CD4-positive, alpha-beta T cell (primary cell): ENCODE results near the gene SLCO4A1. TPM values are rescaled to one million over a fixed set of nuclear protein-coding genes. Genes with fewer than 3 reads are reported as not detected.

Experiments used
- ATAC-seq: fragments of 200-7000 bp; cut with Tn5 transposase; one replicate; pipeline ENCODE4 v1.10.0; 2022; ENCODE audit warnings: mild to moderate bottlenecking; ENCODE audit not compliant: poor library complexity
- CTCF ChIA-PET: fragments of 350-600 bp; sonication (Branson Sonifier 250); formaldehyde crosslinking; loops from one replicate; lab custom pipeline; 2021; ENCODE audit warnings: antibody characterized with exemption, inconsistent platforms; lab: Charles Lee
- POLR2A ChIA-PET: fragments of 350-600 bp; sonication (Branson Sonifier 250); formaldehyde crosslinking; loops from one replicate; lab custom pipeline; 2021; ENCODE audit warnings: antibody characterized with exemption, inconsistent platforms; lab: Charles Lee
- DNase-seq, 14 experiments: peaks; one replicate each; pipeline ENCODE4 v3.0.0-alpha.2; 2013 to 2020; ENCODE audit warnings: mixed read lengths in 2 of 14
- H3K27ac ChIP-seq, 2 donors: one replicate each; pipeline versions ENCODE4 v1.5.1 to v1.7.0; 2013; ENCODE audit warnings: low read length in 2 of 2, low read depth in 1 of 2, mild to moderate bottlenecking in 1 of 2
- H3K27me3 ChIP-seq, 2 experiments: 1 replicate in 1 of 2; 2 replicates in 1 of 2; pipeline versions ENCODE4 v1.6.1 to v1.7.0; 2013; ENCODE audit warnings: low read length in 2 of 2, control low read depth in 1 of 2, mild to moderate bottlenecking in 1 of 2, moderate library complexity in 1 of 2; ENCODE audit not compliant: insufficient read depth in 2 of 2, control insufficient read depth in 1 of 2
- H3K36me3 ChIP-seq: one replicate; pipeline ENCODE4 v1.6.1; 2013; ENCODE audit warnings: low read length, control low read depth; ENCODE audit not compliant: insufficient read depth
- H3K4me1 ChIP-seq: one replicate; pipeline ENCODE4 v1.6.1; 2013; ENCODE audit warnings: low read length, control low read depth; ENCODE audit not compliant: insufficient read depth
- H3K4me3 ChIP-seq: one replicate; pipeline ENCODE4 v1.5.1; 2013; ENCODE audit warnings: mild to moderate bottlenecking, low read length, moderate library complexity
- H3K9me3 ChIP-seq, 2 experiments: 1 replicate in 1 of 2; 2 replicates in 1 of 2; pipeline versions ENCODE4 v1.6.1 to v1.7.0; 2013; ENCODE audit warnings: low read length in 2 of 2, mild to moderate bottlenecking in 2 of 2, control low read depth in 1 of 2, moderate library complexity in 1 of 2; ENCODE audit not compliant: control insufficient read depth in 1 of 2, insufficient read depth in 1 of 2
- H3K27ac Mint-ChIP-seq: one replicate; pipeline ENCODE4 v1.8.0; 2020; ENCODE audit warnings: mixed read lengths
- H3K27me3 Mint-ChIP-seq: one replicate; pipeline ENCODE4 v1.8.0; 2021; ENCODE audit warnings: mixed read lengths
- H3K36me3 Mint-ChIP-seq: one replicate; pipeline ENCODE4 v1.8.0; 2021; ENCODE audit warnings: low read depth, mixed read lengths
- H3K4me1 Mint-ChIP-seq: one replicate; pipeline ENCODE4 v1.8.0; 2021; ENCODE audit warnings: low read depth, mixed read lengths
- H3K4me3 Mint-ChIP-seq: one replicate; pipeline ENCODE4 v1.8.0; 2020; ENCODE audit warnings: mild to moderate bottlenecking, mixed read lengths
- H3K9me3 Mint-ChIP-seq: one replicate; pipeline ENCODE4 v1.8.0; 2020; ENCODE audit warnings: mixed read lengths
- CTCF ChIP-seq: fragments of 200-600 bp; IDR thresholded peaks from one replicate; pipeline ENCODE4 v1.8.0; 2022; ENCODE audit warnings: antibody characterized with exemption, mild to moderate bottlenecking
- intact Hi-C, 2 experiments: fragments of 100-400 bp; cut with DNase I in 1 of 2; cut with micrococcal nuclease in 1 of 2; formaldehyde crosslinking; loops; one replicate each; pipeline versions ENCODE4 v1.15.1 to v1.9.0; 2023 to 2025; cut with DNase I, micrococcal nuclease
- total RNA-seq, 174 experiments: library from RNA in 2 of 174; stranded (reverse) in 2 of 174; gene quantifications; one replicate each; pipeline ENCODE4 v1.2.3 and lab custom pipeline; 2021 to 2026

SLCO4A1 gene
- total RNA-seq, 2 experiments from 2014 or later, result 2.3 to 2.5 TPM

- Histone ChIP-seq H3K4me1 (peaks cover 27% of the 10 kb centered on the region), H3K4me3 (no peak overlapping the region), H3K27me3 (no peaks in the 10 kb centered on the region), H3K36me3 (no peaks in the 10 kb centered on the region), H3K9me3 (peaks cover 0 to 4% of the 10 kb centered on the region in 2 experiments), H3K27ac (no peak overlapping the region)
- Mint-ChIP-seq H3K4me3 (no peak overlapping the region), H3K27me3 (no peaks in the 10 kb centered on the region), H3K27ac (no peak overlapping the region), H3K9me3 (no peaks in the 10 kb centered on the region), H3K4me1 (peaks cover 15% of the 10 kb centered on the region), H3K36me3 (no peaks in the 10 kb centered on the region)
- ATAC-seq, result no peak
- no peak for TF ChIP-seq CTCF
- ChIA-PET POLR2A (no interaction called here), CTCF (no interaction called here)
- intact Hi-C loops, result loop anchor here in 1 of 2 experiments (5.0 kb wide), 1 partner anchor 313 kb away; the partner anchor contains the start of gene ADRM1
- no peak for DNase-seq
Observed at GRCh38 chr20:62614961-62615680, 27.2 kb upstream of the SLCO4A1 start.

GRCh38 chr20:62615750-62616251 is 26.5 kb upstream of the SLCO4A1 start:
- ATAC-seq, result no peak

More at GRCh38 chr20:62615750-62616251, 26.5 kb upstream of the SLCO4A1 start:
- Mint-ChIP-seq H3K4me3 (no peak overlapping the region), H3K9me3 (no peaks in the 10 kb centered on the region), H3K4me1 (peaks cover 15% of the 10 kb centered on the region), H3K27me3 (no peaks in the 10 kb centered on the region), H3K27ac (no peak overlapping the region), H3K36me3 (no peaks in the 10 kb centered on the region)
- no peaks in the 10 kb centered on the region for H3K36me3 ChIP-seq
- POLR2A ChIA-PET, result no interaction called here
- no peak for DNase-seq
- H3K9me3 ChIP-seq, result peaks cover 0 to 4% of the 10 kb centered on the region in 2 experiments
- H3K4me1 ChIP-seq, result peaks cover 27% of the 10 kb centered on the region
- intact Hi-C loops, result loop anchor here (1.0 to 5.0 kb wide), 3 partner anchors 115 to 314 kb away; partner anchors contain the start of gene ADRM1 (in 1 of the 2)
- H3K4me3 ChIP-seq, result no peak overlapping the region
- CTCF ChIA-PET, result interaction anchor here (1.1 kb wide), 1 partner anchor 19 kb away, joined by 3 read pairs; no protein-coding TSS in a partner anchor
- H3K27ac ChIP-seq, result no peak overlapping the region
- H3K27me3 ChIP-seq, result no peaks in the 10 kb centered on the region
- no peak for TF ChIP-seq CTCF
